PC-3 (cell line): ENCODE results near the gene TEX12. TPM values are rescaled to one million over a fixed set of nuclear protein-coding genes. Genes with fewer than 3 reads are reported as not detected.

Experiments used
- ATAC-seq: fragments of 200-7000 bp; cut with Tn5 transposase; 2 replicates; pipeline ENCODE4 v1.9.1; 2020; ENCODE audit warnings: mild to moderate bottlenecking, moderate library complexity
- BruUV-seq: library from RNA; stranded (reverse); fragments of 400-500 nt; replicated peaks from 2 replicates; lab custom pipeline; 2021; lab: Mats Ljungman, UMichigan
- CTCF ChIA-PET: fragments of 300-600 bp; sonication (Branson Sonifier 250); formaldehyde crosslinking; loops from one replicate; lab custom pipeline; 2022; ENCODE audit warnings: antibody characterized with exemption; lab: Charles Lee
- POLR2A ChIA-PET: fragments of 300-600 bp; sonication (Branson Sonifier 250); formaldehyde crosslinking; loops from one replicate; lab custom pipeline; 2022; ENCODE audit warnings: antibody characterized with exemption; ENCODE audit not compliant: unreplicated experiment; lab: Charles Lee
- DNase-seq: peaks from one replicate; pipeline ENCODE4 v3.0.0-alpha.2; 2015
- H2AFZ ChIP-seq: fragments of 300-600 bp; sonication (generic); 2 replicates; pipeline ENCODE4 v1.6.0; 2016; ENCODE audit warnings: antibody characterized with exemption, low read length
- H3F3A ChIP-seq: fragments of 300-600 bp; sonication (generic); one replicate; pipeline ENCODE4 v1.6.0; 2017; ENCODE audit warnings: antibody characterized with exemption, low read length, control low read depth, mild to moderate bottlenecking; ENCODE audit not compliant: unreplicated experiment
- H3K27ac ChIP-seq: fragments of 300-600 bp; sonication (generic); 2 replicates; pipeline ENCODE4 v1.5.1; 2016; ENCODE audit warnings: mild to moderate bottlenecking, low read length
- H3K27me3 ChIP-seq: fragments of 300-600 bp; sonication (generic); 2 replicates; pipeline ENCODE4 v1.6.1; 2016; ENCODE audit warnings: low read length, mixed read lengths
- H3K36me3 ChIP-seq: fragments of 300-600 bp; sonication (generic); 2 replicates; pipeline ENCODE4 v1.6.1; 2016; ENCODE audit warnings: low read depth, mixed run types, low read length, mixed read lengths
- H3K4me1 ChIP-seq: fragments of 300-600 bp; sonication (generic); 2 replicates; pipeline ENCODE4 v1.5.1; 2016; ENCODE audit warnings: low read length; ENCODE audit not compliant: insufficient read depth
- H3K4me2 ChIP-seq: fragments of 300-600 bp; sonication (generic); 2 replicates; pipeline ENCODE4 v1.6.0; 2016; ENCODE audit warnings: low read length
- H3K4me3 ChIP-seq: fragments of 300-600 bp; sonication (generic); 2 replicates; pipeline ENCODE4 v1.5.1; 2016; ENCODE audit warnings: mild to moderate bottlenecking, low read length, mixed read lengths
- H3K79me2 ChIP-seq: fragments of 300-600 bp; sonication (generic); 2 replicates; pipeline ENCODE4 v1.6.1; 2017; ENCODE audit warnings: low read length, mixed read lengths
- H3K9ac ChIP-seq: fragments of 300-600 bp; sonication (generic); 2 replicates; pipeline ENCODE4 v1.6.0; 2016; ENCODE audit warnings: mild to moderate bottlenecking, low read length
- H3K9me2 ChIP-seq: fragments of 300-600 bp; sonication (generic); replicated peaks from 2 replicates; pipeline ENCODE4 v1.6.1; 2016; ENCODE audit warnings: mixed run types, low read length, mixed read lengths
- H3K9me3 ChIP-seq: fragments of 300-600 bp; sonication (generic); 2 replicates; pipeline ENCODE4 v1.6.1; 2016; ENCODE audit warnings: low read length, mixed read lengths
- H4K20me1 ChIP-seq: fragments of 300-600 bp; sonication (generic); 2 replicates; pipeline ENCODE4 v1.6.1; 2016; ENCODE audit warnings: low read length, mixed read lengths
- EZH2 ChIP-seq: fragments of 300-600 bp; sonication (generic); IDR thresholded peaks from one replicate; pipeline ENCODE4 v1.6.1; 2017; ENCODE audit warnings: antibody characterized with exemption, mild to moderate bottlenecking, low read length; ENCODE audit not compliant: unreplicated experiment
- EZH2phosphoT487 ChIP-seq: fragments of 300-600 bp; sonication (generic); IDR thresholded peaks from 2 replicates; pipeline ENCODE4 v1.6.1; 2018; ENCODE audit warnings: mild to moderate bottlenecking, antibody characterized with exemption, low read length, borderline replicate concordance
- intact Hi-C: fragments of 100-400 bp; cut with micrococcal nuclease; formaldehyde crosslinking; loops from 2 replicates; pipeline ENCODE4 v1.9.0; 2023
- total RNA-seq: library from RNA; depleted of rRNA; stranded (reverse); fragments of >200 nt; gene quantifications from 2 replicates; pipeline ENCODE4 v1.2.3, GENCODE V29; 2014
- TF ChIP-seq, protein P1 (sequence below): fragments of 300-600 bp; sonication (generic); conservative IDR thresholded peaks from 2 replicates; pipeline ENCODE4 v1.5.1; 2017; ENCODE audit warnings: antibody characterized with exemption, low read depth, mild to moderate bottlenecking, low read length

The TEX12 gene
- total RNA-seq, 1 experiment from 2014 or later: not detected

DNA sequence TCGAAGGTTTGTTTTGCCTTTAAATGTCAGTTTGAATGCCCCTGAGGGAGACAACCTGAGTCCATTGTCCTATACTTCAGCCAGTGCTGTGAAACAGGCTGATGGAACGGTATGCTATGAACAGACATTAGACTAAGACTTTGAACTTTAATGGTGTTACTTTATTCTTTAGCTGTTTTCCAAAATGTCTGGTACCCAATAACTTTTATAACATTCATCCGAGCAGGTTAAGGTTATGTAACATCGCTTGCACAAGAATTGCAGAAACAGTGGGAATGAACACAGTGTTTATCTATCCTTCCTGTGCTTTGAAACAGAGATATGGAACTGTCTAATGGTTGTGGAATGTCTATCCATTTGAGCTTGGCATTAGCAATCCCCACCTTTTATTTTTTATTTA, 46.6 kb downstream of the TEX12 start:
- H3K36me3 ChIP-seq: no peaks in the 10 kb centered on the region
- DNase-seq (no peak), ATAC-seq (no peak)
- H2AFZ ChIP-seq: no peak overlapping the region
- TF ChIP-seq, protein P1, sequence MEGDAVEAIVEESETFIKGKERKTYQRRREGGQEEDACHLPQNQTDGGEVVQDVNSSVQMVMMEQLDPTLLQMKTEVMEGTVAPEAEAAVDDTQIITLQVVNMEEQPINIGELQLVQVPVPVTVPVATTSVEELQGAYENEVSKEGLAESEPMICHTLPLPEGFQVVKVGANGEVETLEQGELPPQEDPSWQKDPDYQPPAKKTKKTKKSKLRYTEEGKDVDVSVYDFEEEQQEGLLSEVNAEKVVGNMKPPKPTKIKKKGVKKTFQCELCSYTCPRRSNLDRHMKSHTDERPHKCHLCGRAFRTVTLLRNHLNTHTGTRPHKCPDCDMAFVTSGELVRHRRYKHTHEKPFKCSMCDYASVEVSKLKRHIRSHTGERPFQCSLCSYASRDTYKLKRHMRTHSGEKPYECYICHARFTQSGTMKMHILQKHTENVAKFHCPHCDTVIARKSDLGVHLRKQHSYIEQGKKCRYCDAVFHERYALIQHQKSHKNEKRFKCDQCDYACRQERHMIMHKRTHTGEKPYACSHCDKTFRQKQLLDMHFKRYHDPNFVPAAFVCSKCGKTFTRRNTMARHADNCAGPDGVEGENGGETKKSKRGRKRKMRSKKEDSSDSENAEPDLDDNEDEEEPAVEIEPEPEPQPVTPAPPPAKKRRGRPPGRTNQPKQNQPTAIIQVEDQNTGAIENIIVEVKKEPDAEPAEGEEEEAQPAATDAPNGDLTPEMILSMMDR: no peak
- TF ChIP-seq EZH2phosphoT487: no peak
- TF ChIP-seq EZH2: no peak
- peaks cover 23% of the 10 kb centered on the region for H3K4me1 ChIP-seq
- H3K9me2 ChIP-seq: no peaks in the 10 kb centered on the region
- POLR2A ChIA-PET: no interaction called here
- no peaks in the 10 kb centered on the region for H3K27me3 ChIP-seq
- H3K4me3 ChIP-seq: no peak overlapping the region
- no TSS peak for BruUV-seq
- H3K4me2 ChIP-seq: no peak overlapping the region
- H3K9ac ChIP-seq: no peak overlapping the region
- no peak overlapping the region for H3K27ac ChIP-seq
- CTCF ChIA-PET: no interaction called here
- no peaks in the 10 kb centered on the region for H3K79me2 ChIP-seq
- H4K20me1 ChIP-seq: no peaks in the 10 kb centered on the region
- H3F3A ChIP-seq: no peaks in the 10 kb centered on the region
- H3K9me3 ChIP-seq: no peaks in the 10 kb centered on the region
- intact Hi-C loops: no loop called here

DNA sequence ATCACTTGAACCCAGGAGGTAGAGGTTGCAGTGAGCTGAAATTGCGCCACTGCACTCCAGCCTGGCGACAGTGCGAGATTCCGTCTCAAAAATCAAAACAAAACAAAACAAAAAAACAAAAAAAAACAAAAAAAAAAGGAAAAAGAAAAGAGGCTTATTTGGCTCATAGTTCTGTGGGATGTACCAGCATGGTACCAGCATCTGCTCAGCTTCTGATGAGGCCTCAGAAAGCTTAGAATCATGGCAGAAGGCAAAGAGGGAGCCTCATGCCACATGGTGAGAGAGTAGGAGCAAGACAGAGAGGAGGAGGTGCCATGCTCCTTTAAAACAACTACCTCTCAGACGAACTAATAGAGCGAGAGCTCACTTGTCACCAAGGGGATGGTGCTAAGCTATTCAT, 48.4 kb downstream of the TEX12 start:
- Histone ChIP-seq H4K20me1 (no peaks in the 10 kb centered on the region), H3K4me1 (peaks cover 25% of the 10 kb centered on the region), H2AFZ (no peak overlapping the region; the same call in 1 of the 2 replicates), H3K9ac (no peak overlapping the region), H3K9me2 (no peaks in the 10 kb centered on the region), H3K79me2 (no peaks in the 10 kb centered on the region), H3K27me3 (no peaks in the 10 kb centered on the region), H3F3A (no peaks in the 10 kb centered on the region), H3K4me2 (no peak overlapping the region), H3K4me3 (no peak overlapping the region), H3K36me3 (no peaks in the 10 kb centered on the region), H3K9me3 (no peaks in the 10 kb centered on the region), H3K27ac (no peak overlapping the region)
- intact Hi-C loops: loop anchor here (5.0 kb wide), 3 partner anchors 38 to 1072 kb away; partner anchors contain the start of genes BCO2 and PLET1
- ChIA-PET POLR2A (no interaction called here), CTCF (no interaction called here)
- ATAC-seq (no peak), DNase-seq (no peak)
- BruUV-seq: no TSS peak
- TF ChIP-seq EZH2phosphoT487 (no peak), EZH2 (no peak)
- TF ChIP-seq, protein P1: no peak

DNA sequence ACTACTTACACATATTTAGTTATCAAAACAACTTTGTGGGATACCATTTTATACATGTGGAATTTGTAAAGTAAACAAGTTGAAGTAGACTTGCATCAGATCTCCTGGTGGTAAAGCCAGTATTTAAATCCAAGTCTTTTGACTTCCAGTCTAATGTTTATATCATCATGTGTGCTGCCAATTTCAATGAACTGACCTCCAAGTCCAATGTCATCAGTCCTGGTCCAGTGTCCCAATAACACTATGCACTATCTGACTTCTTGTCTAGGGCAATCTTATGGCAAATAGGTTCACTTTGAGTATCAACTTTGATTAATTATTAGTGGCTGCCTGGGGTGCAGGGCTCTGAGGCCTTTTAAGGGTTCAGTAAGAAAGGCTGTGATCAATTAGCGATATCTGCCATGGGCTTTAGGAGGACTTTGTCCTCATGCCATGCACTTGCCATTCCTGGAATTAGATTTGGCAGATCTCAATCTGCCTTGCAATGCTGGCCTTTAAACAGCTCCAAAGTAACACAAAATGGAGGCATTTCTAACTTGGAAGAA, 49.5 kb downstream of the TEX12 start:
- H3K4me2 ChIP-seq: no peak overlapping the region
- H3K9me2 ChIP-seq: no peaks in the 10 kb centered on the region
- POLR2A ChIA-PET: no interaction called here
- no peaks in the 10 kb centered on the region for H4K20me1 ChIP-seq
- peak; percentile 39 for DNase-seq
- no peak overlapping the region for H3K27ac ChIP-seq
- BruUV-seq: no TSS peak
- TF ChIP-seq, protein P1: no peak
- TF ChIP-seq EZH2phosphoT487: no peak
- TF ChIP-seq EZH2: no peak
- H3K4me1 ChIP-seq: peaks cover 34% of the 10 kb centered on the region
- no peaks in the 10 kb centered on the region for H3K79me2 ChIP-seq
- H3K4me3 ChIP-seq: no peak overlapping the region
- no peaks in the 10 kb centered on the region for H3K9me3 ChIP-seq
- no peaks in the 10 kb centered on the region for H3K27me3 ChIP-seq
- ATAC-seq: peak; percentile 14; the same call in 1 of the 2 replicates
- CTCF ChIA-PET: interaction anchor here (0.5 to 0.7 kb wide), 2 partner anchors 59 to 64 kb away, joined by 3 to 10 read pairs; no protein-coding TSS in a partner anchor
- intact Hi-C loops: loop anchor here (5.0 kb wide), 3 partner anchors 39 to 1071 kb away; partner anchors contain the start of genes BCO2 and PLET1
- no peaks in the 10 kb centered on the region for H3K36me3 ChIP-seq
- no peak overlapping the region; the same call in 1 of the 2 replicates for H2AFZ ChIP-seq
- H3K9ac ChIP-seq: no peak overlapping the region
- H3F3A ChIP-seq: no peaks in the 10 kb centered on the region
